Esophagus squamous epithelium (tissue), 4 donors: Measurements from ENCODE around the gene NSUN6.

Source experiments
- CTCF ChIP-seq, 6 experiments: fragments of 450-650 bp in 4 of 6; fragments of 200-600 bp in 2 of 6; sonication (generic) in 2 of 6; IDR thresholded peaks; one replicate each; pipeline ENCODE4 v1.5.1; 2016 to 2019; ENCODE audit warnings: antibody characterized with exemption in 6 of 6, mild to moderate bottlenecking in 4 of 6, moderate library complexity in 4 of 6
- POLR2A ChIP-seq, 4 donors: fragments of 450-650 bp; IDR thresholded peaks; one replicate each; pipeline ENCODE4 v1.6.1; 2017; ENCODE audit warnings: antibody characterized with exemption in 4 of 4, mild to moderate bottlenecking in 4 of 4, moderate library complexity in 3 of 4

GRCh38 chr10:18647945-18648344, 3.4 kb downstream of the NSUN6 start:
- TF ChIP-seq CTCF (IDR thresholded peaks at IDR 0.05) = no peak
- no peak for TF ChIP-seq POLR2A (IDR thresholded peaks at IDR 0.05)
